CD14-positive monocyte (primary cell): ENCODE measurements around the gene PLPP6. TPM values are rescaled to one million over a fixed set of nuclear protein-coding genes. Genes with fewer than 3 reads are reported as not detected.

Experiments
- DNase-seq, 3 donors: peaks; one replicate each; pipeline ENCODE4 v3.0.0-alpha.2; 2011 to 2022
- H2AFZ ChIP-seq: 2 replicates; pipeline ENCODE4 v1.6.0; 2012; ENCODE audit warnings: mild to moderate bottlenecking, low read depth, low read length, inconsistent platforms; ENCODE audit not compliant: insufficient read depth, poor library complexity, severe bottlenecking
- H3K27ac ChIP-seq, 2 donors: 1 replicate in 1 of 2; 2 replicates in 1 of 2; pipeline ENCODE4 v1.5.1; 2012 to 2013; ENCODE audit warnings: low read length in 2 of 2, control low read depth in 1 of 2, inconsistent platforms in 1 of 2, low read depth in 1 of 2, mild to moderate bottlenecking in 1 of 2
- H3K27me3 ChIP-seq, 2 donors: one replicate each; pipeline versions ENCODE4 v1.6.0 to v1.6.1; 2011 to 2013; ENCODE audit warnings: low read length in 2 of 2; ENCODE audit not compliant: control insufficient read depth in 2 of 2, insufficient read depth in 2 of 2
- H3K36me3 ChIP-seq, 2 donors: replicated peaks in 1 of 2; 1 replicate in 1 of 2; 2 replicates in 1 of 2; pipeline versions ENCODE4 v1.5.1 to v1.6.1; 2012 to 2013; ENCODE audit warnings: low read length in 2 of 2, control low read depth in 1 of 2, inconsistent platforms in 1 of 2, mild to moderate bottlenecking in 1 of 2; ENCODE audit not compliant: insufficient read depth in 2 of 2, control insufficient read depth in 1 of 2
- H3K4me1 ChIP-seq, 2 donors: 1 replicate in 1 of 2; 2 replicates in 1 of 2; pipeline versions ENCODE4 v1.5.1 to v1.6.1; 2012 to 2013; ENCODE audit warnings: low read length in 2 of 2, control low read depth in 1 of 2, inconsistent platforms in 1 of 2, mild to moderate bottlenecking in 1 of 2, moderate library complexity in 1 of 2; ENCODE audit not compliant: insufficient read depth in 2 of 2, control insufficient read depth in 1 of 2
- H3K4me2 ChIP-seq: replicated peaks from 2 replicates; pipeline ENCODE3; 2012; ENCODE audit warnings: low read length, moderate library complexity, mild to moderate bottlenecking; ENCODE audit not compliant: poor library complexity, severe bottlenecking; ENCODE audit errors: extremely low read depth
- H3K4me3 ChIP-seq, 3 experiments: fragments of 200-600 bp in 1 of 3; sonication (generic) in 1 of 3; replicated peaks in 1 of 3; 1 replicate in 2 of 3; 2 replicates in 1 of 3; pipeline ENCODE4 v1.5.1; 2011 to 2013; ENCODE audit warnings: low read length in 3 of 3, mild to moderate bottlenecking in 3 of 3, control low read depth in 2 of 3, low read depth in 2 of 3, inconsistent platforms in 1 of 3, moderate library complexity in 1 of 3
- H3K79me2 ChIP-seq: 2 replicates; pipeline ENCODE4 v1.6.0; 2012; ENCODE audit warnings: mild to moderate bottlenecking, control low read depth, inconsistent platforms, low read length, moderate library complexity; ENCODE audit not compliant: insufficient read depth
- H3K9ac ChIP-seq: 2 replicates; pipeline ENCODE4 v1.6.0; 2017; ENCODE audit warnings: low read length, mild to moderate bottlenecking; ENCODE audit not compliant: insufficient read depth, poor library complexity, severe bottlenecking
- H3K9me3 ChIP-seq, 2 donors: replicated peaks in 1 of 2; 1 replicate in 1 of 2; 2 replicates in 1 of 2; pipeline versions ENCODE4 v1.5.1 to v1.6.1; 2012 to 2013; ENCODE audit warnings: low read length in 2 of 2, control low read depth in 1 of 2; ENCODE audit not compliant: control insufficient read depth in 1 of 2, insufficient read depth in 1 of 2
- H4K20me1 ChIP-seq: 2 replicates; pipeline ENCODE4 v1.6.0; 2012; ENCODE audit warnings: mild to moderate bottlenecking, low read length, control low read depth, moderate library complexity; ENCODE audit not compliant: insufficient read depth
- H3K27ac Mint-ChIP-seq, 7 donors: one replicate each; pipeline ENCODE4 v1.8.0; 2020; ENCODE audit warnings: mild to moderate bottlenecking in 7 of 7, mixed read lengths in 7 of 7, moderate library complexity in 6 of 7, inconsistent platforms in 2 of 7
- H3K27me3 Mint-ChIP-seq, 3 donors: one replicate each; pipeline ENCODE4 v1.8.0; 2021 to 2022; ENCODE audit warnings: low read depth in 3 of 3, mild to moderate bottlenecking in 3 of 3, mixed read lengths in 3 of 3, moderate library complexity in 3 of 3, inconsistent platforms in 1 of 3
- H3K36me3 Mint-ChIP-seq, 2 donors: one replicate each; pipeline ENCODE4 v1.8.0; 2020; ENCODE audit warnings: mixed read lengths in 2 of 2, inconsistent platforms in 1 of 2, mild to moderate bottlenecking in 1 of 2
- H3K4me1 Mint-ChIP-seq: one replicate; pipeline ENCODE4 v1.8.0; 2020; ENCODE audit warnings: mild to moderate bottlenecking, mixed read lengths
- H3K4me3 Mint-ChIP-seq, 2 donors: one replicate each; pipeline ENCODE4 v1.8.0; 2020; ENCODE audit warnings: mild to moderate bottlenecking in 2 of 2, mixed read lengths in 2 of 2, moderate library complexity in 1 of 2
- H3K9me3 Mint-ChIP-seq, 7 donors: one replicate each; pipeline ENCODE4 v1.8.0; 2020 to 2022; ENCODE audit warnings: mixed read lengths in 7 of 7, mild to moderate bottlenecking in 6 of 7, moderate library complexity in 6 of 7, inconsistent platforms in 2 of 7
- WGBS: methylation state at CpG from one replicate; pipeline ENCODE4 v1.1.5; 2013; ENCODE audit warnings: missing lambda C conversion rate; ENCODE audit not compliant: insufficient coverage; 5-methylcytosine and 5-hydroxymethylcytosine counted together
- intact Hi-C, 2 donors: fragments of 100-400 bp; cut with micrococcal nuclease; formaldehyde crosslinking; loops; one replicate each; pipeline versions ENCODE4 v1.15.0 to v1.15.1; 2023
- polyA plus RNA-seq, 3 donors: library from polyadenylated mRNA; depleted of rRNA in 1 of 3; unstranded in 2 of 3; stranded (reverse) in 1 of 3; fragments of 300-500 nt in 2 of 3; fragments of >200 nt in 1 of 3; fragmentation: Illumina TruSeq in 2 of 3; gene quantifications; 1 replicate in 2 of 3; 2 replicates in 1 of 3; pipeline ENCODE4 v1.2.3, GENCODE V29; 2012 to 2021
- TF ChIP-seq, protein P1 (sequence below): fragments of 200-600 bp; IDR thresholded peaks from one replicate; pipeline ENCODE4 v1.8.0; 2022; ENCODE audit warnings: antibody characterized with exemption, mild to moderate bottlenecking

PLPP6 gene
- polyA plus RNA-seq, 3 donors = 1.6 to 1.8 (median 1.8) TPM

DNA sequence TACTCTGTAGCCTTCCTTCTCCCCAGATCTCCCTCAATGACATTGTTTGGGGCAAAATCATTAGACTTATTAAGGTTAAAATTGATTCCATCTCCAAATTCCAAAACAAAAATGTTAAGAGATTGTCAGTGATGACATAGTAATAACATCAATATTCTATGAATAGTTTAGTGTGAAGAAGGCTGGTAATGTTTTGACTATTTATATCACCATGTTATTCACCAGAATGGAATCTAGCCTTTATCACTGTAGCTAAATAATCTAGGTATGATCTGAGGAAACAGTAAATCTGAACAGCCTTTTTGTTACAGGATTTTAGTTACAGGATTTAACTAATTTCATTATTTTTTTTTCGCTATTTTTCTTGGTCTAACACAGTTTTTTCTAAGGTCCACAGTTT lies 929 bp upstream of the PLPP6 start:
- TF ChIP-seq, protein P1, sequence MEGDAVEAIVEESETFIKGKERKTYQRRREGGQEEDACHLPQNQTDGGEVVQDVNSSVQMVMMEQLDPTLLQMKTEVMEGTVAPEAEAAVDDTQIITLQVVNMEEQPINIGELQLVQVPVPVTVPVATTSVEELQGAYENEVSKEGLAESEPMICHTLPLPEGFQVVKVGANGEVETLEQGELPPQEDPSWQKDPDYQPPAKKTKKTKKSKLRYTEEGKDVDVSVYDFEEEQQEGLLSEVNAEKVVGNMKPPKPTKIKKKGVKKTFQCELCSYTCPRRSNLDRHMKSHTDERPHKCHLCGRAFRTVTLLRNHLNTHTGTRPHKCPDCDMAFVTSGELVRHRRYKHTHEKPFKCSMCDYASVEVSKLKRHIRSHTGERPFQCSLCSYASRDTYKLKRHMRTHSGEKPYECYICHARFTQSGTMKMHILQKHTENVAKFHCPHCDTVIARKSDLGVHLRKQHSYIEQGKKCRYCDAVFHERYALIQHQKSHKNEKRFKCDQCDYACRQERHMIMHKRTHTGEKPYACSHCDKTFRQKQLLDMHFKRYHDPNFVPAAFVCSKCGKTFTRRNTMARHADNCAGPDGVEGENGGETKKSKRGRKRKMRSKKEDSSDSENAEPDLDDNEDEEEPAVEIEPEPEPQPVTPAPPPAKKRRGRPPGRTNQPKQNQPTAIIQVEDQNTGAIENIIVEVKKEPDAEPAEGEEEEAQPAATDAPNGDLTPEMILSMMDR = no peak
- Histone ChIP-seq H3K36me3 (no peaks in the 10 kb centered on the region), H3K4me2 (no peak overlapping the region), H3K27me3 (no peaks in the 10 kb centered on the region), H3K9me3 (no peaks in the 10 kb centered on the region), H3K27ac (no peak overlapping the region), H3K4me1 (peaks cover 32 to 35% of the 10 kb centered on the region in 2 donors), H3K9ac (no peak overlapping the region), H4K20me1 (no peaks in the 10 kb centered on the region), H2AFZ (no peak overlapping the region), H3K4me3 (no peak overlapping the region), H3K79me2 (peaks cover 11% of the 10 kb centered on the region)
- Mint-ChIP-seq H3K4me3 (no peak overlapping the region), H3K4me1 (peaks cover 43% of the 10 kb centered on the region), H3K27me3 (peaks cover 25 to 37% (median 32%) of the 10 kb centered on the region in 3 donors), H3K27ac (no peak overlapping the region), H3K36me3 (no peaks in the 10 kb centered on the region), H3K9me3 (peaks cover 0 to 4% (median 0%) of the 10 kb centered on the region in 7 donors)
- intact Hi-C loops = no loop called here
- DNase-seq = no peak
- WGBS = no CpG with 5 or more reads among the region's 1 CpG

DNA sequence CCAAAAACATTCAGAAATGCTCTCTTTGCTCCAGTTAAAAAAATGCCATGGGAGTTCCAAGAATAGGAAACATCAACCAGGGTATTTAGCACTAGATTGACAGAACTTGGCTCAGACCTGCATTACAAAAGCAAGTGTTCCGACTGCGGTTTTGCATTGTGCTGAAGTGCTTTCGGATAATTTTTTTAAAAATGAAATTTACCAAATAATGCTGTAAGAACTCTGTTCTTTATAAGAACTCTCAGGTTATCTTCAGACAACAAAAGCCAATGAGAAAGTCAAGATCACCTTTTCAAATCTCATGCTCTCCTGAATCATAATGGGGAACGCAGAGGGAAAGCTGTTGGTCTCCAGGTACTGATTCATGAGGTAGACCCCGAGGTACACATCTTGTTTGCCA lies 483 bp upstream of the PLPP6 start:
- Mint-ChIP-seq H3K27me3 (peaks cover 28 to 35% (median 34%) of the 10 kb centered on the region in 3 donors), H3K27ac (peak overlapping the region in 2 of 7 donors; percentile 41 to 87), H3K9me3 (peaks cover 0 to 4% (median 0%) of the 10 kb centered on the region in 7 donors), H3K4me1 (peaks cover 48% of the 10 kb centered on the region), H3K4me3 (peak overlapping the region; percentile 88 to 95), H3K36me3 (no peaks in the 10 kb centered on the region)
- Histone ChIP-seq H3K79me2 (peaks cover 11% of the 10 kb centered on the region), H3K4me3 (peak overlapping the region; percentile 60 to 84 (median 73)), H2AFZ (peak overlapping the region; percentile 97), H3K27ac (no peak overlapping the region), H3K36me3 (no peaks in the 10 kb centered on the region), H4K20me1 (no peaks in the 10 kb centered on the region), H3K4me2 (peak overlapping the region; percentile 87), H3K9me3 (no peaks in the 10 kb centered on the region), H3K9ac (no peak overlapping the region), H3K27me3 (no peaks in the 10 kb centered on the region), H3K4me1 (peaks cover 33 to 40% of the 10 kb centered on the region in 2 donors)
- no peak for DNase-seq
- intact Hi-C loops = no loop called here
- TF ChIP-seq, protein P1 = no peak
- WGBS = 0% methylated on average over 2 of the region's 5 CpGs
